Loucy (cell line): ENCODE measurements around the gene IQCK.

Source experiments
- CTCF ChIP-seq: fragments of 200-600 bp; sonication (generic); conservative IDR thresholded peaks from 2 replicates; pipeline ENCODE4 v1.5.1; 2014; ENCODE audit warnings: mild to moderate bottlenecking, antibody characterized with exemption, low read length
- EZH2phosphoT487 ChIP-seq: fragments of 200-600 bp; IDR thresholded peaks from 2 replicates; pipeline ENCODE4 v1.6.1; 2018; ENCODE audit warnings: antibody characterized with exemption, mild to moderate bottlenecking, moderate library complexity, borderline replicate concordance

DNA sequence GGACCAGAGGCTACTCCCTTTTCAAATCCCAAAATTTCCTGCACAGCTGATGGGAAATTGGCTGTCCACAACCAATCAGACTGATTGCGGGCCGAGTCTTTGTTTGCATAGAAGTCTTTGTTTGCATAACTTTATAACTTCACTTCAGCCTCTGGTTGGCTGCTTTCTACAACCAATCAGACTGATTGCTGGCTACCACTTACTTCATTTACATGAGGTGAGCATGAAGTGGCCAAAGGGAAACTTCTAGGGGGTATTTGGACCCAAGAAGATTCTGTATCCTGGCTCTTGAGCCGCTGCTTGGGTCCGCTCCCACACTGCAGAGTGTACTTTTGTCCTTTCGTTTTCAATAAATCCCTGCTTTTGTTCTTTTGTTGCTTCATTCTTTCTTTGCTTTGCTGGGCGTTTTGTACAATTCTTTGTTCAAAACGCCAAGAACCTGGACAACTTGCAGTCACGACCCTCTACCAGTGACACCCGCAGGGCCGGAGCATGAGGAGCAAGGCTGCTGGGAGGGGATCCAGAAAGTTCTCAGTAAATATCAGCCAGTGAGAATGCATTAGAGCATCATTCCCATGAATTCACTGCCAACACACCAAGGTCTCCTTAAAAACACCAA, 67.5 kb downstream of the IQCK start:
- TF ChIP-seq CTCF (no peak), EZH2phosphoT487 (no peak)
